Ramos (cell line): ENCODE results near the gene SLC35F5.
"Not testable (repeated sequence)": the region's sequence is repeated elsewhere in the genome, so short reads cannot be mapped to it uniquely, and the experiment has no call there.

Experiments used
- in situ Hi-C: fragments of 300-500 bp; cut with MboI; formaldehyde crosslinking; loops from one replicate; pipeline ENCODE4 v1.14.3; 2022; ENCODE audit warnings: low sequenced_read_pairs; ENCODE audit not compliant: unreplicated experiment

Gene SLC35F5, protein sequence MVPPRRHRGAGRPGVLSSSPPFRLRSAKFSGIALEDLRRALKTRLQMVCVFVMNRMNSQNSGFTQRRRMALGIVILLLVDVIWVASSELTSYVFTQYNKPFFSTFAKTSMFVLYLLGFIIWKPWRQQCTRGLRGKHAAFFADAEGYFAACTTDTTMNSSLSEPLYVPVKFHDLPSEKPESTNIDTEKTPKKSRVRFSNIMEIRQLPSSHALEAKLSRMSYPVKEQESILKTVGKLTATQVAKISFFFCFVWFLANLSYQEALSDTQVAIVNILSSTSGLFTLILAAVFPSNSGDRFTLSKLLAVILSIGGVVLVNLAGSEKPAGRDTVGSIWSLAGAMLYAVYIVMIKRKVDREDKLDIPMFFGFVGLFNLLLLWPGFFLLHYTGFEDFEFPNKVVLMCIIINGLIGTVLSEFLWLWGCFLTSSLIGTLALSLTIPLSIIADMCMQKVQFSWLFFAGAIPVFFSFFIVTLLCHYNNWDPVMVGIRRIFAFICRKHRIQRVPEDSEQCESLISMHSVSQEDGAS

DNA sequence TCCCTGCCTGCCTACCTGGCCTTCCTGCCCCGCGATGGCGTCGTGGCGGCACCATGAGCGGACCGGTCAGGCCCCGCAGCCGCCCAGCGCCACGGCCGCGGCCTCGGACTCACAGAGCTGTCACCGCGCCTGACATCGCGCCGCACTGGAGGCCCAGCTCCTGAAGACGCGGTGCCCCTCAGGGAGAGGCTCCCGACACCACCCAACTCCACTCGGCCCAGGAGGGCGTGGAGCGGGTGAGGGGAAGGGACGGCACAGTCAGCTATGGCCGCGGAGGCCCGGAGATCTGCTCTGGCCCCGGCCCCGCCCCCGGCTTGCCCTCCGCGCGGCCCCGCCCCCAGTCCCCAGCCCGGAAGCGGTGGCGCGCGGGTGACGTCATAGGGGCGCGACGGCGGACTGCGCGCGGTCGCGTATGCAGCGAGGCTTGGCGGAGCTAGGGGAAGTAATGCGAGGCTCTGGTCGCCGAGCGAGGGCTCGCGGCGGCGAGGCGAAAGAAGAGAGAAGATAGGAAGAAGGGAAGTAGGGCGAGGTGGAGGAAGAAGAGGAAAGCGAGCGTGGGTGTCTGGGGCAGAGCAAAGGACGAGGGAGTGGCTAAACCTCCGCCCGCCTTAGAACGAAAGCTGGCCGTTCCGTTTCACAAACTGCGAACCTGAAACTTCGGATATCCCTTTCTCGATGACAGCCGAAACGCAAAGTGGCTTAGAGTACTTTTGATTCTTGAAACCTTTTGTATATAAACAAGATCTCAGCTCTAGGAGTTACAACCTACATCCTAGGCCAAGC lies at the start of gene SLC35F5:
Gene SLC35F5 (minus strand): TSS at position 288 of the 783 bp plus-strand sequence. CDS start 233 bp downstream, at position 55.
- in situ Hi-C loops = no loop called here

DNA sequence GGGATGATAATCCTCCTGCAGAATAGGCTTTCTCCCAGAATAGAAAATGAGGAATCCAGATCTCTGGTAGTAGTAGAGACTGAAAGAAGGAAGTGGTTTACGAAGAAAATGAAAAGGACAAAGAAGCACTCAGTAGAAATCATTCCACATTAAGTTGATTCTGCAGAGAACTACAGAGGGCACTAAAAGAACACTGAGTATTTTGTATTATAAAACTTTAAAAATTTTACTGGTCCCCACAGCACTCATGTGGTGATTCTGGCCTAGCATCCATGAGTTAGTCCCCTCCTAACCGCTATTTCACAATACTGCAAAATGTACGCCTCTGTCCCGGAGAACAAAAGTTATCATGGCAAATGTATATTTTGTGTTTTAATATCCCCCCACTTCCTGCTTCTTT lies 42.9 kb upstream of the SLC35F5 start:
- in situ Hi-C loops = no loop called here

DNA sequence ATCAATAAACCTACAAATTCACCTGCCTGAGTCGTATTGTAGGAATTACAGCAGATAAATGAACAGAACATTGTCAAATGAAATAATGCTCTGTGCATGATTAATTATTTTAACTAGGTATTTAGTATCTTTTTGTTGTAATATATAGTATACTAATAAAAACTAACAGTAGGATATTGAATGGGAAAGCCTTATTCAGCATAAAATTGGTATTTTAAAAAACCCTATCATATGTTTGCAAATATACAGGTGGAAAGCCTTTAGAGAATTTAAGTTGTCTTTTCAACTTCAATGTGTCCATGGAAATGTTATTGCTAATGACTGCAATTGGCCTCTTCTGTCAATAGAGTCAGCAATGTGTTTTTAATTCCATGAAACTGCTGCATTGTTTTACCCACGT lies 40.8 kb upstream of the SLC35F5 start:
- in situ Hi-C loops = no loop called here

DNA sequence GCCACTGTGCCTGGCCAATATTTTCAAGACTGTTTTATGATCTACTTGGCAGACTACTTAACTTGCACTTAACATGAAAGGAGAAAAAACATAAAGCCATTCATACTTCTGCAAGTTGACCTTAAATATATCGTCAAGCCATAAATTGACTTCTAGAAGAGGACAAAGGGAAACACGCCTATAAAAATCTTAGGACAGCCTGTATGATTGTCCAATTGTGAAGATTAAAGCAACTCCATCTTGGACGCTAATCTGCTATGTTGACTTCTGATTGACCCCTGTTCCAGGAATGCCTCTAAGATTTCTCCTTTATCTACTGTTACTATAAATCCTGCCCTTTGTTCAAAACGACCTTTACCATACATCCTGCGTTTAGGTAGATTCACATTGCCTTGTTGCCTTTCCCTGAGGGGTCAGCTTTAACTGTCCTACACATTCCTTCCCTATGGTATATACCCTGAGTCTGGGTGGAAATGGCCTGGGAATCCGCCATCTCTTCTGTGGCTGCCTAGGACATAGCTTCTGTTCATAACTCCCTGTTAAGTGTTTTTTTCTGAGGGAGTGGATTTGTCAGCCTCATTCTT lies 40.2 kb upstream of the SLC35F5 start:
- in situ Hi-C loops = no loop called here

DNA sequence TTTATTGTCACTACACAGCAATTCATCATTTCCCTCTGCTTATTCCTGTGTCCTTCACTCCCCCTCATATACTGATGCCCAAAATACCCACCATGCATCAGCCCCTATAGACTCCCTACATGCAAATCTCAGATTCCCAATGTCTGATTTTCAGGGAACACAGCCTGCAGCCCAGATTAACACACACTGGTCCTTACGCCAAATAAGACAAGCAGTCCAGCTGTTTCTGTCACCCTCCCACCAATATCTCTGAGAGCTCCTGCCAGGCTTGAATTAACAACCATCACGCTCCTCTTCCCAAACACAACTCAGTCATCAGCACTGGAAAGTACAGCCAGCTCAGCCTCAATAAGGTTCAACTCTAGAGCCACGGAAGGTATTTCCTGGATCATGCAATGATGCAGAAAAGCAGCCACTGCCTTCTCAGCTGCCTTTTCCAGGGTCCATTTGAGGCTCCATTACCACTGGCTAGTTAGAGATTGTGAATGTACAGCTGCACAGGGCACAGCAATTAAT lies 39.0 kb upstream of the SLC35F5 start:
- in situ Hi-C loops = no loop called here

DNA sequence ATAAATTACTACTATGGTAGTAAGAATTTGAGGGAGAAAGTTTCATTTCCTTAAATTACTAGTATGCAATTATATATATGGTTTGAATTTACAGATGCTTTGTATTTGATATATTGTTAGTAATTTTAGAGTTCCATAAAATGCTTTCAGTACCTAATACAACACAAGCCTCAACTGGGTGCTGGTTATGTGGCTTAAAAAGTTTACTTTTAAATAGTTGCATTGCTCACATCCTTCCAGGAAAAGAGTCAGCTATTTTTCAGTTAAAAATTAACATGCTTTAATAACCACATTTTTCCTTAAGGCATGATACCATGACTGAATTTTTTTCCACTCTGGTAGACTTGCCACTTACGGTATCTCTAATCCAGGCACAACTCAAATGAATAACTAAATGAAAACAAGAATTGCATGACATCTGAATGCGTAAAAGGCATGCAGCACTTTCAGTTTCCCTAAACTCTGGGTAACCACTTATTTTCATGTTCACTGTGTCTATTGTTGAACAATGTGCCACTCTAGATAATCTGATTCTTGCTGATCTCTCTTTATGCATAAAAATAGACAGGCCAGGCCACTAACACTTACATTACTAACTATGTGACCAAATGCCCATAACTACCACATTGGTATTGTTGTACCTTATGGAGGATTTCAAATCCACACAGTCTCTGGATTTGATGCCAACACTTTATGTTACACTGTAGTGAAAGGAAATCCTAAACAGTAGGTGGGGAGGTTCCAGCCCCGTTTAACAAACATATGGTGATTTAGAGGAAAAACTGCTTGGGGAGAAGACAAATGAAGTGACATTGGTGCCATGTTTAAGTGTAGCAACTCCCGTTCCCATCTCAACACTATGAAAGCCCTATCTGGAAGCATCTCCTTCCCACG lies 35.5 kb upstream of the SLC35F5 start:
- in situ Hi-C loops = no loop called here

DNA sequence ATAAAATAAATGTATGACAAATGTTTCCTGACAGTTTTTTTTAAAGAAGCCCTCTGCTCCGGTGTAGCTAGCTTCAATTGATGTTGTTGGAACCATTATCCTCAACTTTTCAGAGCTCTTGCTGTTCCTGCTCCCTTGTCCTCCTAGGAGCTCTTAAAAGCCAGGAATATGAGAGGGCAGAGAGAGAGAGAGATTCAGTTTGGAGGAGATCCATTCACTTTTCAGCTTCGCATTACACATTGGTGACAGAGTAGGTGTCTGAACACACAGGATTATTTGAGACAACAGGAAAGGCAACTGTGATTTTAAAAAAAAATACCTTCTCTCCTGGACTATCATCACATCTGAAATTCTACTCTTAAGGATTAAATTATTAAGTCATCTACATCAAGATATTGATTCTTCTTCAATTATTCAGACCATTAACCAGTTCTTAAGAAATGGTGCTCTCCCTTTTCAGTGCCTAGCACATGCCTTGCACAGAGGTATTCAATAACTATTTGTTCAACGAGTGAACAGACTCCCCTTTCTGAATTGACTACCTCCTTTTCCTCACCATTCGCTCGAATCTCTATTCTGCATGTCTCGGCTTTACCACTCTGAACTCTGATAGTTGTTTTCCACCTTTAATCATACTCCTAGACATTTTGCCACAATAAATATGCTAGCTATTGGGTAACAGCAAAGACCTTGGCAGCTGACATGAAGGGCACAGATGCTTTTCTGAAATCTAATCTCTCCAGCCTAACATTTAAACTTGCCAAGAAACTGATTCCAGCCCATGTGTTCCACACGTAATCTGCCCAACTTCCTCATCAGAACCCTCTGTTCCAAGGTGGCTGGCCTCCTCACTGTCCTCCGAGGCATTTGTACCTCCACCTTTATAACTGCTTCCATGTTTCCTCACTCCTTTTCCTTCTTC lies 28.6 kb upstream of the SLC35F5 start:
- in situ Hi-C loops = no loop called here

DNA sequence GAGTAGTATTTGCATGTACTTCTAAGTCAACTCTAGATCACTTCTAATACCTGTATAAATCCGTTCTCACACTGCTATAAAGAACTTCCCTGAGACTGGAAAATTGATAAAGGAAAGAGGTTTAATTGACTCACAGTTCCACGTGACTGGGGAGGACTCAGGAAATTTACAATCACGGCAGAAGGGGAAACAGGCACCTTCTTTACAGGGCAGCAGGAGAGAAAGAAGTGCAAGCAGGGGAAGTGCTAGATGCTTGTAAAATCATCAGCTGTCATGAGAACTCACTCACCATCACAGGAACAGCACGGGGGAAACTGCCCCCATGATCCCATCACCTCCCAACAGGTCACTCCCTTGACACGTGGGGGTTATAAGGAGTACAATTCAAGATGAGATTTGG lies 24.0 kb upstream of the SLC35F5 start:
- in situ Hi-C loops = no loop called here

DNA sequence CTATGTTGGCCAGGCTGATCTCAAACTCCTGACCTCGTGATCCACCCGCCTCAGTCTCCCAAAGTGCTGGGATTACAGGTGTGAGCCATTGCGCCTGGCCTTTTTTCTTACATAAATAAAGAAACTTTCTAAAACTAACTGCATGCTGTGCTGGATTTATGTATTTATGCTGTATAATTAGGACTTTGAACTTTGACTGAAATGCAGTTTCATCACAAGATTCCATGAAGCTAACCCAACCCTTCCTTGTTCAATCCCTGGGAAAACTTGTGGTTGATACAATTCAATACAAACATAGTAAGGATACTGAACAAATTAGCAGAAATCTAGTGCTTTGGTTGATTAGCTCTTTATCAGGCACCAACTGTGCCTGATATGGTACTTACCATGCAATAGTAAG lies 20.9 kb upstream of the SLC35F5 start:
- in situ Hi-C loops = no loop called here

DNA sequence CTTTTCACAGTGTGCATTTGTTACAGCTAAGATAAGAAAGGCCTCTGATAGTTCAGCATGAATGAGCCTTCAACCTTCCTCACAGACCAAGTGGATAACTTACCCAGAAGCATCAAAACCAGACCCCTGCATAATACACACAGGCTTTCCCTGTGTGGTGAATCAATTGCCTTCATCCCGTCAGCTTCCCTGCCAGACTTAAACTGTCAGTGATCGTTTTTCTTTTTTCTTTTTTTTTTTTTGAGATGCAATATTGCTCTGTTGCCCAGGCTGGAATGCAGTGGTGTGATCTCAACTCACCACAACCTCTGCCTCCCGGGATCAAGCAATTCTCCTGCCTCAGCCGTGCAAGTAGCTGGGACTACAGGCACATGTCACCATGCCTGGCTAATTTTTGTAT lies 20.5 kb upstream of the SLC35F5 start:
- in situ Hi-C loops = no loop called here

DNA sequence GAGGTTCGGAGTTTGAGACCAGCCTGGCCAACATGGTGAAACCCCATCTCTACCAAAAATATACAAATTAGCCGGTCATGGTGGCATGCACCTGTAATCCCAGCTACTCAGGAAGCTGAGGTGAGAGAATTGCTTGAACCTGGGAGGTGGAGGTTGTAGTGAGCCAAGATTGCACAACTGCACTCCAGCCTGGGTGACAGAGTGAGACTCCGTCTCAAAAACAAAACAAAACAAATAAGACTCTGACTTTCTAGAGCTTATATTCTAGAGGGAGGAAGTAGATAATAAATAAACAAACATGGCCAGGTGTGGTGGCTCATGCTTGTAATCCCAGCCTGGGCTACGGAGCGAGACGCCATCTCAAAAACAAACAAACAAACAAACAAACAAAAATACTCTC lies 18.2 kb upstream of the SLC35F5 start:
- in situ Hi-C loops = not testable (repeated sequence)

DNA sequence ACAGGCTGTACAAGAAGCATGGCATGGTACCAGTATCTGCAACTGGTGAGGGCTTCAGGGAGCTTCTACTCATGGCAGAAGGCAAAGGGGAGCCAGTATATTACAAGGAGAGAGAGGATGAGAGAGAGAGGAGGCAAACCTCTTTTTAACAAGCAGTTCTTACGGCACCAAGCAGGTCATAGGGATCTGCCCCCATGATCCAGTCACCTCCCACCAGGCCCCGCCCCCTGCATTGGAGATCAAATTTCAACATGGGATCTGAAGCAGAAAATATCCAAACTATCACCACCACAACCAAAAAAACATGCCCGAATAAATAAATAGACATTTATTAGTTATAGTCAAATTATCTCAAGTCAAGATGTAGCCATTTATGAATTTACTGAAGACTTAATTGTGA lies 14.5 kb upstream of the SLC35F5 start:
- in situ Hi-C loops = no loop called here

DNA sequence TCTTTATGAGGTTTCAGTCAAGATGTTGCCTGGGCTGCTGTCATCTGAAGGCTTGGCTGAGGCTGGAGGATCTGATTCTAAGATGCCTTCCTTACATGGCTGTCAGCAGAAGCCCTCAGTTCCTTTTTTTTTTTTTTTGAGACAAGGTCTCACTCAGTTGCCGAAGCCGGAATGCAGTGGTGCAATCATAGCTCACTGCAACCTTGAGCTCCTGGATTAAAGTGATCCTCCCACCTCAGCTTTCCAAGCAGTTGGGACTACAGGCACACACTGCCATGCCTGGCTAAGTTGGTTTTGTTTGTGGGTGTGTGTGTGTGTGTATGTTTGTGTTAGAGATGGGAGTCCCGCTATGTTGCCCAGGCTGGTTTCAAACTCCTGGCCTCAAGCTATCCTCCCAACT lies 13.1 kb upstream of the SLC35F5 start:
- in situ Hi-C loops = no loop called here

DNA sequence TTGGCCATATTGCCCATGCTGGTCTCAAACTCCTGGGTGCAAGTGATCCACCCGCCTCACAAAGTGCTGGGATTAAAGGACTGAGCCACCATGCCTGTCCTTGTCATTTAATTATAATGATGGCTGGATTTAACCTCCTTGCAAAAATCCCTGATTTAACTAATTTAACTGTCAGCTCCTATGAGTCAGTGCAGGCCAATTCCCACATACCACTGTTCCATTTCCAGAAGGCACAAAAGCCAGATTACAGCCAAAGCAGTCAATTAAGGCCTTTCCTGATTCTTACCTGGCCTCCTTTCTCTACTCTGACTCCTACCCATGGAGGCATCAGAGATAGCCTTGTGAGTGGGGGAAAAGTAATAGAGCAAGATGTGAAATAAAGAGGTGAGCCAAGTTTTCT lies 12.3 kb upstream of the SLC35F5 start:
- in situ Hi-C loops = no loop called here

DNA sequence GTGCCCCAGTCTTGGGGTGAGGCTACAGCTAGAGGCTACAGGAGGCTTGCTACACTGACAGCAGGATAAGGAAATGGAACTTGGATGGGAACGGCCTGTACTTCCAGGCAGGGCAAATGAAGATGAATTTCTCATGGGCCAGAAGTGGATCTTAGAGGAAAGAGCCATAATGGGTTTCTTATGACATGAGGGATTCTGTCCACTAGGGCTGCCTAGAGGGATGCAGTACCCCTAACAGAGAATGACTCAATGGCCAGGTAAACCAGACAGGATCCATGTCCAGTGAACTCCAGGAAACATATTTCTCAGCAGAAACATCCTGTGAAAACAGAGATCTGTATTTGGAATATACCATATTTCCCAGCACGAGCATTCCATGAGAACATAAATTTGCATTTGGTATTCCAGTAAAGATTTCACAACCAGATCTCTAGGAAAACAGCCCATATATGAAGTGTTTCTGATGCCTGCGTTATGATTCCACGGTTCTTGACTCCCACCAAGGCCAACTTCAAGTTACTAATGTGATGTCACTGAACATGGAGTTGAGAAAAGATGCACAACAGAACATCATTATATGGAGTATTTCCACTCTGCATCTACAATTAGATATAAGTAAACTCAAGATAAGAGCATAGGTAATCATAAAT lies 11.5 kb upstream of the SLC35F5 start:
- in situ Hi-C loops = no loop called here

DNA sequence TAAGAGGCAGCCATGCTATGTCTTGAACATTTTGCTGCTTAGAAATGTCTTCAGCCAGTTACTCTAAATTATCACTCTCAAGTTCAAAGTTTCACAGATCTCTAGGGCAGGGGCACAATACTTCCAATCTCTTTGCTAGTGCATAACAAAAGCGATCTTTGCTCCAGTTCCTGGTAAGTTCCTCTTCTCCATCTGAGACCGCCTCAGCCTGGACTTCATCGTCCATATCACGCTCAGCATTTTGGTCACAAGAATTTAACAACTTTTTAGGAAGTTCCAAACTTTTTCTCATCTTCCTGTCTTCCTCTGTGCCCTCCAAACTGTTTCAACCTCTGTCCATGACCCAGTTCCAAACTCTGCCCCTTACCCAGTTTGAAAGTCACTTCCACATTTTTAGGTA lies 8.8 kb upstream of the SLC35F5 start:
- in situ Hi-C loops = no loop called here

DNA sequence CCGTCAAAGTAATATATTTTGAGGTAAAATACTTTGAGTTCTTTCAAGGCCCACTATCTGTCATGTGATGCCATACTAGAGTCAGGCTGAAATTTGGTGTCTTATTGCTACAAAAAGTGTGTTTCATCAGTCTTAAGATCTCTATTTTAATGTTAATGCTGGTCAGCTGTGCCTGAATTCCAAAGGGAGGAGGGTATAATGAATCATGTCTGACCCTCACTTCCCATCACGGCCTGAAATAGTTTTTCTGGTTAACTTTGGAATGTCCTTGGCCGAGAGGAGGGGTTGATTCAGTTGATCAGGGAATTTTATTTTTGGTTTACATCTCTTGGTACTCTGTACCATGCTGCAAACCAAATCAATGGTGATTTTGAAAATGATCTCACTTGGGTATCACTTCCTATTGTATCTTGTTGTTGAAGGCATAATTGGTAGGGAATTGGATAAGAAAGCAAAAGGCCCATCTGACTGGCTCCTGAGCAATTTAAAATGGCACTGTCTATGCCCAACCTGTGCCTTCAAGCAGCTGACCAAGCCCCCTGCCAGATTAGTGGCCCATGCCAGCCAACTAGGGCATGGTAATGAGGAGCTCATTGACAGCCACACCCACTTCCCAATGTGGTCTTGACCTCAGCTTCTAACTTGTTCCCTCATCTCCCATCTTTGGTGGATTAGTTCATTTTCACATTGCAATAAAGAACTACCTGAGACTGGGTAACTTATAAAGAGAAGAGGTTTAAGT lies 6.1 kb upstream of the SLC35F5 start:
- in situ Hi-C loops = no loop called here

DNA sequence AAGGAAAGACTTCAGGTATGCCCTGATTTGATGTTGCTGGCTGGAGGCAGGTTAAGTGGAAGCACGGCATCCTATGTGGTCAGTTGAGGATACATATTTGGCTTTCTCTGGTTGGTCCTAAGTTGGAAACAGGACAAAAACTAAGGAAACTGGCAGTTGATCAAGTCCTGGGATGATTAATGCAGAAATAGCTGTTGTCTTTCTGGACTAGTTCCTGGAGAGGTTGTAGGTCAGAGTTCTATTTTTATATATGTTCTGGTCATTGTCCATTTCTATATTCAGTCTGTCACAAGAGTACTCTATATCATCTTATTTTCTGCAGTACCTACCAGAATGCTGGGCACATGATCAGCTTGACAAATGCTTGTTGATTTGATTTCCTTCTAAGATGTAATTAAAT lies 4.0 kb upstream of the SLC35F5 start:
- in situ Hi-C loops = no loop called here
